Esophagus muscularis mucosa (tissue), 4 donors: Measurements from ENCODE around the gene SDF4. TPM values are rescaled to one million over a fixed set of nuclear protein-coding genes. Genes with fewer than 3 reads are reported as not detected.

ENCODE experiments used
- DNase-seq: peaks from one replicate; pipeline ENCODE4 v3.0.0-alpha.2; 2017; ENCODE audit errors: extremely low spot score
- H3K27ac ChIP-seq, 4 donors: fragments of 200-600 bp; sonication (generic); replicated peaks in 1 of 4; 1 replicate in 3 of 4; 2 replicates in 1 of 4; pipeline ENCODE4 v1.5.1; 2016 to 2019; ENCODE audit warnings: mild to moderate bottlenecking in 1 of 4
- H3K27me3 ChIP-seq, 4 donors: fragments of 200-600 bp; sonication (generic); one replicate each; pipeline versions ENCODE4 v1.5.1 to v1.6.0; 2016 to 2019
- H3K36me3 ChIP-seq, 4 donors: fragments of 200-600 bp; sonication (generic); one replicate each; pipeline ENCODE4 v1.5.1; 2016 to 2019
- H3K4me1 ChIP-seq, 4 donors: fragments of 200-600 bp; sonication (generic); one replicate each; pipeline ENCODE4 v1.5.1; 2016 to 2019
- H3K4me3 ChIP-seq, 4 donors: fragments of 200-600 bp; sonication (generic); 1 replicate in 2 of 4; 2 replicates in 2 of 4; pipeline ENCODE4 v1.5.1; 2016 to 2019; ENCODE audit warnings: mild to moderate bottlenecking in 4 of 4, moderate library complexity in 1 of 4
- H3K9me3 ChIP-seq, 4 donors: fragments of 200-600 bp; sonication (generic); 1 replicate in 3 of 4; 2 replicates in 1 of 4; pipeline ENCODE4 v1.5.1; 2016 to 2019
- CTCF ChIP-seq, 3 experiments: fragments of 200-600 bp in 2 of 3; fragments of 450-650 bp in 1 of 3; sonication (generic) in 2 of 3; IDR thresholded peaks; one replicate each; pipeline ENCODE4 v1.5.1; 2017 to 2019; ENCODE audit warnings: antibody characterized with exemption in 3 of 3, mild to moderate bottlenecking in 2 of 3, moderate library complexity in 1 of 3
- EP300 ChIP-seq: sonication (generic); formaldehyde crosslinking; IDR thresholded peaks from one replicate; pipeline ENCODE4 v1.6.1; 2017; ENCODE audit warnings: antibody characterized with exemption
- POLR2A ChIP-seq: fragments of 450-650 bp; IDR thresholded peaks from one replicate; pipeline ENCODE4 v1.6.1; 2017; ENCODE audit warnings: antibody characterized with exemption, moderate library complexity, mild to moderate bottlenecking, low read depth
- POLR2AphosphoS5 ChIP-seq, 2 donors: sonication (generic); formaldehyde crosslinking; IDR thresholded peaks; one replicate each; pipeline ENCODE4 v1.6.1; 2017; ENCODE audit warnings: antibody characterized with exemption in 2 of 2
- WGBS: methylation state at CpG from one replicate; pipeline ENCODE4 v1.1.5; 2018; 5-methylcytosine and 5-hydroxymethylcytosine counted together
- intact Hi-C: fragments of 100-400 bp; cut with DNase I; formaldehyde crosslinking; loops from one replicate; pipeline ENCODE4 v1.15.1; 2023
- total RNA-seq, 4 donors: library from RNA; depleted of rRNA; stranded (reverse); fragments of >200 nt; gene quantifications; one replicate each; pipeline versions ENCODE4 v1.1.0 to v1.2.1, GENCODE V29; 2016

SDF4 gene
- total RNA-seq, 4 donors from 2014 or later: 88.5 to 125 (median 107) TPM

- Histone ChIP-seq H3K4me3 (peak overlapping the region; percentile 30 to 47 (median 31)), H3K27ac (peak overlapping the region in 1 of 4 donors; percentile 4), H3K9me3 (no peaks in the 10 kb centered on the region), H3K4me1 (peaks cover 26 to 48% (median 34%) of the 10 kb centered on the region in 4 donors), H3K27me3 (peaks cover 0 to 14% (median 0%) of the 10 kb centered on the region in 4 donors), H3K36me3 (peaks cover 15 to 28% (median 24%) of the 10 kb centered on the region in 4 donors)
- WGBS: no CpG with 5 or more reads among the region's 24 CpGs
- TF ChIP-seq POLR2AphosphoS5 (IDR thresholded peaks at IDR 0.05) (no peak), EP300 (no peak), CTCF (IDR thresholded peaks at IDR 0.05) (no peak), POLR2A (no peak)
- no peak for DNase-seq
- intact Hi-C loops: no loop called here
Measured at GRCh38 chr1:1212780-1213344, 18.9 kb downstream of the SDF4 start.

- Histone ChIP-seq H3K4me1 (peaks cover 28 to 58% (median 40%) of the 10 kb centered on the region in 4 donors), H3K36me3 (peaks cover 4 to 17% (median 14%) of the 10 kb centered on the region in 4 donors), H3K4me3 (peak overlapping the region in 1 of 4 donors; percentile 31), H3K9me3 (no peaks in the 10 kb centered on the region), H3K27me3 (peaks cover 0 to 25% (median 6%) of the 10 kb centered on the region in 4 donors), H3K27ac (no peak overlapping the region)
- 92% methylated on average over 10 of the region's 28 CpGs for WGBS
- no peak for TF ChIP-seq POLR2AphosphoS5 (IDR thresholded peaks at IDR 0.05)
- TF ChIP-seq POLR2A: no peak
- no peak for TF ChIP-seq EP300
- no peak for TF ChIP-seq CTCF (IDR thresholded peaks at IDR 0.05)
- intact Hi-C loops: no loop called here
- no peak for DNase-seq
Measured at GRCh38 chr1:1211541-1212441, 20.0 kb downstream of the SDF4 start.

- peaks cover 0 to 9% (median 6%) of the 10 kb centered on the region in 4 donors for H3K36me3 ChIP-seq
- H3K9me3 ChIP-seq: no peaks in the 10 kb centered on the region
- no peak overlapping the region for H3K4me3 ChIP-seq
- H3K27ac ChIP-seq: no peak overlapping the region
- no peak for DNase-seq
- intact Hi-C loops: no loop called here
- TF ChIP-seq POLR2A (no peak), POLR2AphosphoS5 (IDR thresholded peaks at IDR 0.05) (no peak), EP300 (no peak), CTCF (IDR thresholded peaks at IDR 0.05) (no peak)
- peaks cover 0 to 34% (median 14%) of the 10 kb centered on the region in 4 donors for H3K27me3 ChIP-seq
- 87% methylated on average over 8 of the region's 31 CpGs for WGBS
- peaks cover 35 to 67% (median 49%) of the 10 kb centered on the region in 4 donors for H3K4me1 ChIP-seq
Measured at GRCh38 chr1:1210726-1211540, 20.9 kb downstream of the SDF4 start.

- H3K27ac ChIP-seq: no peak overlapping the region
- H3K4me3 ChIP-seq: no peak overlapping the region
- no peaks in the 10 kb centered on the region for H3K36me3 ChIP-seq
- intact Hi-C loops: no loop called here
- no peak for DNase-seq
- H3K27me3 ChIP-seq: peaks cover 0 to 54% (median 22%) of the 10 kb centered on the region in 4 donors
- no peak for TF ChIP-seq POLR2AphosphoS5 (IDR thresholded peaks at IDR 0.05)
- no peak for TF ChIP-seq POLR2A
- TF ChIP-seq CTCF (IDR thresholded peaks at IDR 0.05): no peak
- TF ChIP-seq EP300: no peak
- no peaks in the 10 kb centered on the region for H3K9me3 ChIP-seq
- peaks cover 19 to 60% (median 44%) of the 10 kb centered on the region in 4 donors for H3K4me1 ChIP-seq
- 53% methylated on average over 34 of the region's 38 CpGs for WGBS
Measured at GRCh38 chr1:1208713-1209433, 22.9 kb downstream of the SDF4 start.
